Keratinocyte (primary cell): Measurements from ENCODE around the gene SHCBP1. TPM values are rescaled to one million over a fixed set of nuclear protein-coding genes. Genes with fewer than 3 reads are reported as not detected.

Experiments
- DNase-seq: peaks from one replicate; pipeline ENCODE4 v3.0.0-alpha.2; 2011; ENCODE audit warnings: low read depth, missing footprints, low spot score
- FAIRE-seq: peaks from 2 replicates; lab custom pipeline; 2011; peaks lifted over from hg19 to GRCh38; lab: Jason Lieb, UNC
- H2AFZ ChIP-seq: 2 replicates; pipeline ENCODE4 v1.6.0; 2012; ENCODE audit warnings: low read length, control low read depth, inconsistent platforms; ENCODE audit not compliant: control insufficient read depth
- H3K27ac ChIP-seq: 2 replicates; pipeline ENCODE4 v1.5.1; 2011; ENCODE audit warnings: low read length; ENCODE audit not compliant: control insufficient read depth, insufficient read depth
- H3K27me3 ChIP-seq: 3 replicates; pipeline ENCODE4 v1.6.0; 2011; ENCODE audit warnings: low read length; ENCODE audit not compliant: control insufficient read depth, insufficient read depth; ENCODE audit errors: extremely low read depth
- H3K36me3 ChIP-seq, 2 experiments: 2 replicates in 1 of 2; 3 replicates in 1 of 2; pipeline ENCODE4 v1.5.1; 2011; ENCODE audit warnings: low read length in 2 of 2, mild to moderate bottlenecking in 1 of 2; ENCODE audit not compliant: control insufficient read depth in 2 of 2, insufficient read depth in 2 of 2; ENCODE audit errors: extremely low read depth in 1 of 2
- H3K4me1 ChIP-seq: 3 replicates; pipeline ENCODE4 v1.5.1; 2011; ENCODE audit warnings: low read length; ENCODE audit not compliant: control insufficient read depth, insufficient read depth; ENCODE audit errors: extremely low read depth
- H3K4me2 ChIP-seq: 3 replicates; pipeline ENCODE4 v1.6.0; 2011; ENCODE audit warnings: low read depth, low read length; ENCODE audit not compliant: control insufficient read depth, insufficient read depth; ENCODE audit errors: extremely low read depth
- H3K4me3 ChIP-seq, 3 experiments: fragments of 200-600 bp in 1 of 3; sonication (generic) in 1 of 3; 2 replicates in 2 of 3; 3 replicates in 1 of 3; pipeline ENCODE4 v1.5.1; 2011 to 2016; ENCODE audit warnings: low read length in 3 of 3, mild to moderate bottlenecking in 3 of 3, control low read depth in 2 of 3, inconsistent platforms in 1 of 3, low read depth in 1 of 3, mixed read lengths in 1 of 3, mixed run types in 1 of 3, moderate library complexity in 1 of 3; ENCODE audit not compliant: control insufficient read depth in 2 of 3, insufficient read depth in 2 of 3; ENCODE audit errors: extremely low read depth in 1 of 3
- H3K79me2 ChIP-seq: 2 replicates; pipeline ENCODE4 v1.6.0; 2012; ENCODE audit warnings: low read length; ENCODE audit not compliant: control insufficient read depth, insufficient read depth
- H3K9ac ChIP-seq: 3 replicates; pipeline ENCODE4 v1.6.0; 2011; ENCODE audit warnings: low read length; ENCODE audit not compliant: control insufficient read depth, insufficient read depth; ENCODE audit errors: extremely low read depth
- H3K9me1 ChIP-seq: 3 replicates; pipeline ENCODE4 v1.6.0; 2011; ENCODE audit warnings: low read length; ENCODE audit not compliant: control insufficient read depth, insufficient read depth; ENCODE audit errors: extremely low read depth
- H3K9me3 ChIP-seq: 2 replicates; pipeline ENCODE4 v1.5.1; 2012; ENCODE audit warnings: low read depth, low read length; ENCODE audit not compliant: control insufficient read depth
- H4K20me1 ChIP-seq: 3 replicates; pipeline ENCODE4 v1.6.0; 2011; ENCODE audit warnings: low read length; ENCODE audit not compliant: control insufficient read depth, insufficient read depth; ENCODE audit errors: extremely low read depth
- EZH2 ChIP-seq: IDR thresholded peaks from one replicate; pipeline ENCODE4 v1.6.1; 2012; ENCODE audit warnings: inconsistent platforms, mild to moderate bottlenecking, low read length, moderate library complexity
- dilution Hi-C: fragments of 300-500 bp; cut with MboI; formaldehyde crosslinking; loops from one replicate; pipeline ENCODE4 v1.7.0; 2020; ENCODE audit warnings: low sequenced_read_pairs; ENCODE audit not compliant: extremely low pct_ligation_motif_present
- polyA plus RNA-seq, 5 experiments: library from polyadenylated mRNA; depleted of rRNA in 3 of 5; stranded (reverse) in 3 of 5; stranded (forward) in 1 of 5; unstranded in 1 of 5; fragments of >200 nt; gene quantifications; 1 replicate in 1 of 5; 2 replicates in 3 of 5; 3 replicates in 1 of 5; pipeline versions ENCODE4 v1.2.1 to v1.2.3, GENCODE V29; 2011 to 2012; ENCODE audit warnings: missing spikeins in 2 of 5, low read depth in 1 of 5, low replicate concordance in 1 of 5
- TF ChIP-seq, protein P1 (sequence below), 3 experiments: IDR thresholded peaks in 1 of 3; conservative IDR thresholded peaks in 1 of 3; optimal IDR thresholded peaks in 1 of 3; 2 replicates in 2 of 3; 3 replicates in 1 of 3; pipeline versions ENCODE3 to v1.5.1; 2011; ENCODE audit warnings: low read length in 3 of 3, mild to moderate bottlenecking in 3 of 3, moderate library complexity in 2 of 3, control low read depth in 1 of 3, inconsistent platforms in 1 of 3; ENCODE audit not compliant: insufficient read depth in 2 of 3; ENCODE audit errors: extremely low read depth in 1 of 3

Gene SHCBP1
- polyA plus RNA-seq, 1 donor (not counting 4 experiments of a cell fraction or from before 2014, with no cell fraction given), result 18.0 TPM

DNA sequence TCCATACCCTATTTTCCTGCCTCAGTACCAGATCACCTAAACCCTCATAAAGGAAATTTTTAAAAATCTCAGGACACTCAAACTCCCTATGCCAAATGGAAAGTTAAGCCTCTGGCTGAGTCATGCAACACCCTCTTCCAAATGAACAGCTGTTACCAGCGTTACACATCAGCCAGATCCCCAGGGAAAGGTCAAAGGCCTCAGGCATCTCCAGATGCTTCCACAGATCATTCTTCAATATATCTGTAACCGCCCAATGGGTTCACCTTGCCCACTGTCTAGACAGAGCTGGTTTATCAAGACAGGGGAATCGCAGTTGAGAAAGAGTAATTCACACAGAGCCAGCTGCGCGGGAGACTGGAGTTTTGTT, 29.1 kb upstream of the SHCBP1 start:
- no peaks in the 10 kb centered on the region for H3K27me3 ChIP-seq
- peaks cover 0 to 2% of the 10 kb centered on the region in 2 experiments for H3K36me3 ChIP-seq
- no peak overlapping the region for H2AFZ ChIP-seq
- dilution Hi-C loops, result no loop called here
- H3K27ac ChIP-seq, result no peak overlapping the region
- DNase-seq, result no peak
- no peak overlapping the region for H3K4me3 ChIP-seq
- H3K9me1 ChIP-seq, result no peaks in the 10 kb centered on the region
- H3K4me2 ChIP-seq, result no peak overlapping the region
- no peak for TF ChIP-seq EZH2
- TF ChIP-seq, protein P1, sequence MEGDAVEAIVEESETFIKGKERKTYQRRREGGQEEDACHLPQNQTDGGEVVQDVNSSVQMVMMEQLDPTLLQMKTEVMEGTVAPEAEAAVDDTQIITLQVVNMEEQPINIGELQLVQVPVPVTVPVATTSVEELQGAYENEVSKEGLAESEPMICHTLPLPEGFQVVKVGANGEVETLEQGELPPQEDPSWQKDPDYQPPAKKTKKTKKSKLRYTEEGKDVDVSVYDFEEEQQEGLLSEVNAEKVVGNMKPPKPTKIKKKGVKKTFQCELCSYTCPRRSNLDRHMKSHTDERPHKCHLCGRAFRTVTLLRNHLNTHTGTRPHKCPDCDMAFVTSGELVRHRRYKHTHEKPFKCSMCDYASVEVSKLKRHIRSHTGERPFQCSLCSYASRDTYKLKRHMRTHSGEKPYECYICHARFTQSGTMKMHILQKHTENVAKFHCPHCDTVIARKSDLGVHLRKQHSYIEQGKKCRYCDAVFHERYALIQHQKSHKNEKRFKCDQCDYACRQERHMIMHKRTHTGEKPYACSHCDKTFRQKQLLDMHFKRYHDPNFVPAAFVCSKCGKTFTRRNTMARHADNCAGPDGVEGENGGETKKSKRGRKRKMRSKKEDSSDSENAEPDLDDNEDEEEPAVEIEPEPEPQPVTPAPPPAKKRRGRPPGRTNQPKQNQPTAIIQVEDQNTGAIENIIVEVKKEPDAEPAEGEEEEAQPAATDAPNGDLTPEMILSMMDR (optimal IDR thresholded peaks at IDR 0.05 in 1 of 3, IDR thresholded peaks at IDR 0.05 in 1 of 3, conservative IDR thresholded peaks at IDR 0.05 in 1 of 3; ENCODE audit: extremely low read depth in 1 of 3, insufficient read depth in 2 of 3, low read length in 3 of 3), result no peak
- no peaks in the 10 kb centered on the region for H4K20me1 ChIP-seq
- no peaks in the 10 kb centered on the region for H3K79me2 ChIP-seq
- H3K9ac ChIP-seq, result no peak overlapping the region
- no peaks in the 10 kb centered on the region for H3K4me1 ChIP-seq
- H3K9me3 ChIP-seq, result no peaks in the 10 kb centered on the region
- no peak for FAIRE-seq

DNA sequence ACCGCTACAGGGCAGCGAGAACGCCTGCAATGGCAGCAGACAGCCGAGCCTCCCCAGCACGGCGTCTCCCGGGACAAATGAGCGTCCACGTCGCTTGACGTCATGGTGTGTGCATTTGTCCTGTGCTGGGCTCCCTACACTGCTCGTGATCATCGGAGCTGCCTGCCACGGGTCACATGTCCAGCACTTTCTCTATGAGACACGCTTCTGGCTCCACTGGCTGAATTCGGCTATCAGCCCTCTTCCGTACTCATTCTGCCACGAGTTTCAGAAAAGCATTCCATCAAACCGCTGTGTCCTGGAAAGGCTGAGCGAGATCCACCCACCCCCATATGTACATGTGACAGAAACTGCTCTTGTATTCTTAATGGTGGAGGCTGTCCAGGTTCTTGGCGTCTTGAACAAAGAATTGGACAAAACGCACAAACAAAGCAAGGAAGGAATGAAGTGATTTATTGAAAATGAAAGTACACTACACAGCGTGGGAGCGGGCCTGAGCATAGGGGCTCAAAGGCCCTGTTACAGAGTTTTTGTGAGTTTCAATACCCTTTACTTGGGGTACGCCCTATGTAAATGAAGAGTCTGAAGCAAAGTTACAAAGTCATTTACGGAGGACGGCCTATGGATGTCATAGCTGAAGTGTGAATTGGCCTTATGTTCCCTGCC, 28.5 kb upstream of the SHCBP1 start:
- TF ChIP-seq EZH2, result no peak
- TF ChIP-seq, protein P1 (optimal IDR thresholded peaks at IDR 0.05 in 1 of 3, IDR thresholded peaks at IDR 0.05 in 1 of 3, conservative IDR thresholded peaks at IDR 0.05 in 1 of 3; ENCODE audit: extremely low read depth in 1 of 3, insufficient read depth in 2 of 3, low read length in 3 of 3), result no peak

More for the DNA sequence above, 28.5 kb upstream of the SHCBP1 start:
- H3K4me2 ChIP-seq, result no peak overlapping the region
- H3K27ac ChIP-seq, result no peak overlapping the region
- no peaks in the 10 kb centered on the region for H3K27me3 ChIP-seq
- no peaks in the 10 kb centered on the region for H3K4me1 ChIP-seq
- no peak for DNase-seq
- no peak overlapping the region for H2AFZ ChIP-seq
- H3K36me3 ChIP-seq, result no peaks in the 10 kb centered on the region
- dilution Hi-C loops, result no loop called here
- no peak overlapping the region for H3K9ac ChIP-seq
- no peaks in the 10 kb centered on the region for H3K9me3 ChIP-seq
- H3K4me3 ChIP-seq, result no peak overlapping the region
- no peak for FAIRE-seq
- no peaks in the 10 kb centered on the region for H3K79me2 ChIP-seq
- H3K9me1 ChIP-seq, result no peaks in the 10 kb centered on the region
- no peaks in the 10 kb centered on the region for H4K20me1 ChIP-seq
